ENCODE data around the gene NFIA. TPM values are rescaled to one million over a fixed set of nuclear protein-coding genes. Genes with fewer than 3 reads are reported as not detected.
A peak's percentile ranks its signal among the peaks of the same experiment; 100 is the strongest.

The NFIA gene
- total and polyA plus RNA-seq, 7 donors = 4.0 to 42.7 (median 30.6) TPM

GRCh38 chr1:61226791-61227567 is 144.6 kb downstream of the NFIA start:
- WGBS, 3 donors = 37 to 58% (median 42%) methylated on average over 12 of the region's 12 CpGs
- intact Hi-C loops (cut with DNase I) = no loop called here
- Histone ChIP-seq H3K36me3 (ENCODE audit: insufficient read depth in 1 of 2, low read depth in 1 of 2) (no peaks in the 10 kb centered on the region), H3K27me3 (ENCODE audit: insufficient read depth in 3 of 3, low read length in 2 of 3) (no peaks in the 10 kb centered on the region), H3K4me3 (peak overlapping the region; percentile 44), H3K27ac (peak overlapping the region; percentile 68), H3K9me3 (no peaks in the 10 kb centered on the region), H3K4me1 (peaks cover 30% of the 10 kb centered on the region)
- TF ChIP-seq CTCF (IDR thresholded peaks at IDR 0.05) = no peak
- ATAC-seq = peak; percentile 48 to 73 (median 57)
- no peak for DNase-seq

- DNase-seq = no peak
- 83 to 85% (median 84%) methylated on average over 4 of the region's 4 CpGs for WGBS, 3 donors
- Histone ChIP-seq H3K27ac (peak overlapping the region; percentile 68), H3K27me3 (ENCODE audit: insufficient read depth in 3 of 3, low read length in 2 of 3) (no peaks in the 10 kb centered on the region), H3K9me3 (no peaks in the 10 kb centered on the region), H3K4me3 (no peak overlapping the region), H3K4me1 (peaks cover 29% of the 10 kb centered on the region), H3K36me3 (ENCODE audit: insufficient read depth in 1 of 2, low read depth in 1 of 2) (no peaks in the 10 kb centered on the region)
- ATAC-seq = no peak
- intact Hi-C loops (cut with DNase I) = no loop called here
- no peak for TF ChIP-seq CTCF (IDR thresholded peaks at IDR 0.05)
Measured at GRCh38 chr1:61227857-61228550, 145.6 kb downstream of the NFIA start.

GRCh38 chr1:61230523-61230922 is 148.2 kb downstream of the NFIA start:
- WGBS, 3 donors = 71 to 97% (median 89%) methylated on average over 3 of the region's 3 CpGs
- Histone ChIP-seq H3K4me1 (peaks cover 12% of the 10 kb centered on the region), H3K9me3 (no peaks in the 10 kb centered on the region), H3K4me3 (no peak overlapping the region), H3K27ac (no peak overlapping the region), H3K27me3 (ENCODE audit: insufficient read depth in 3 of 3, low read length in 2 of 3) (no peaks in the 10 kb centered on the region), H3K36me3 (ENCODE audit: insufficient read depth in 1 of 2, low read depth in 1 of 2) (no peaks in the 10 kb centered on the region)
- DNase-seq (no peak), ATAC-seq (no peak)
- intact Hi-C loops (cut with DNase I) = loop anchor here (5.0 to 10.0 kb wide), 3 partner anchors 33 to 214 kb away; no protein-coding TSS in a partner anchor
- TF ChIP-seq CTCF (IDR thresholded peaks at IDR 0.05) = no peak

GRCh38 chr1:61231795-61232194 is 149.4 kb downstream of the NFIA start:
- Histone ChIP-seq H3K27ac (no peak overlapping the region), H3K36me3 (ENCODE audit: insufficient read depth in 1 of 2, low read depth in 1 of 2) (no peaks in the 10 kb centered on the region), H3K27me3 (ENCODE audit: insufficient read depth in 3 of 3, low read length in 2 of 3) (no peaks in the 10 kb centered on the region), H3K9me3 (no peaks in the 10 kb centered on the region), H3K4me3 (no peak overlapping the region), H3K4me1 (peaks cover 6% of the 10 kb centered on the region)
- DNase-seq (no peak), ATAC-seq (no peak)
- WGBS, 3 donors = 89 to 97% (median 94%) methylated on average over 2 of the region's 2 CpGs
- intact Hi-C loops (cut with DNase I) = loop anchor here (5.0 to 10.0 kb wide), 3 partner anchors 34 to 213 kb away; no protein-coding TSS in a partner anchor
- no peak for TF ChIP-seq CTCF (IDR thresholded peaks at IDR 0.05)

Measured in psoas muscle (tissue), 8 donors.